ENCODE data around the gene JMJD6.
A peak's percentile ranks its signal among the peaks of the same experiment; 100 is the strongest.

JMJD6 gene

GRCh38 chr17:76732734-76733617, 6.6 kb upstream of the JMJD6 start:
- TF ChIP-seq NFIC (IDR thresholded peaks at IDR 0.05) = no peak
- no peak for TF ChIP-seq REST (IDR thresholded peaks at IDR 0.05; ENCODE audit: low read depth)
- TF ChIP-seq FOXM1 (IDR thresholded peaks at IDR 0.05; ENCODE audit: borderline replicate concordance, low read depth) = no peak
- no peak for TF ChIP-seq EP300 (IDR thresholded peaks at IDR 0.05; ENCODE audit: borderline replicate concordance)
- no peak for TF ChIP-seq MAX (IDR thresholded peaks at IDR 0.05)
- no peak for TF ChIP-seq TEAD4 (IDR thresholded peaks at IDR 0.05)
- TF ChIP-seq ZBTB7A (IDR thresholded peaks at IDR 0.05; ENCODE audit: low read depth) = no peak
- TF ChIP-seq TCF12 (IDR thresholded peaks at IDR 0.05; ENCODE audit: low read depth) = no peak
- TF ChIP-seq TAF1 (IDR thresholded peaks at IDR 0.05; ENCODE audit: low read depth) = no peak
- no peak for TF ChIP-seq CREB1 (IDR thresholded peaks at IDR 0.05; ENCODE audit: low read depth)
- TF ChIP-seq YY1 (IDR thresholded peaks at IDR 0.05; ENCODE audit: low read depth) = no peak
- TF ChIP-seq RAD21 (IDR thresholded peaks at IDR 0.05; ENCODE audit: low read depth) = no peak

- TF ChIP-seq MAX (IDR thresholded peaks at IDR 0.05) (no peak), TEAD4 (IDR thresholded peaks at IDR 0.05) (no peak), REST (IDR thresholded peaks at IDR 0.05; ENCODE audit: low read depth) (no peak), CREB1 (IDR thresholded peaks at IDR 0.05; ENCODE audit: low read depth) (no peak), NFIC (IDR thresholded peaks at IDR 0.05) (no peak), RAD21 (IDR thresholded peaks at IDR 0.05; ENCODE audit: low read depth) (no peak), TAF1 (IDR thresholded peaks at IDR 0.05; ENCODE audit: low read depth) (no peak), YY1 (IDR thresholded peaks at IDR 0.05; ENCODE audit: low read depth) (no peak), EGR1 (IDR thresholded peaks at IDR 0.05) (no peak), USF1 (IDR thresholded peaks at IDR 0.05) (no peak), EP300 (IDR thresholded peaks at IDR 0.05; ENCODE audit: borderline replicate concordance) (no peak), TCF12 (IDR thresholded peaks at IDR 0.05; ENCODE audit: low read depth) (no peak), CEBPB (IDR thresholded peaks at IDR 0.05) (no peak), FOXM1 (IDR thresholded peaks at IDR 0.05; ENCODE audit: borderline replicate concordance, low read depth) (no peak), ZBTB7A (IDR thresholded peaks at IDR 0.05; ENCODE audit: low read depth) (no peak)
These were observed 1.5 kb upstream of the JMJD6 start for GRCh38 chr17:76727745-76728456.

- TF ChIP-seq TAF1 (IDR thresholded peaks at IDR 0.05; ENCODE audit: low read depth) (peak; percentile 75), CREB1 (IDR thresholded peaks at IDR 0.05; ENCODE audit: low read depth) (no peak), FOXM1 (IDR thresholded peaks at IDR 0.05; ENCODE audit: borderline replicate concordance, low read depth) (no peak), NFIC (IDR thresholded peaks at IDR 0.05) (peak; percentile 62), TEAD4 (IDR thresholded peaks at IDR 0.05) (no peak), USF1 (IDR thresholded peaks at IDR 0.05) (peak; percentile 58), EP300 (IDR thresholded peaks at IDR 0.05; ENCODE audit: borderline replicate concordance) (no peak), YY1 (IDR thresholded peaks at IDR 0.05; ENCODE audit: low read depth) (no peak), MAX (IDR thresholded peaks at IDR 0.05) (peak; percentile 78), TCF12 (IDR thresholded peaks at IDR 0.05; ENCODE audit: low read depth) (no peak), ZBTB7A (IDR thresholded peaks at IDR 0.05; ENCODE audit: low read depth) (no peak; the same call in 1 of the 2 replicates), REST (IDR thresholded peaks at IDR 0.05; ENCODE audit: low read depth) (no peak), RAD21 (IDR thresholded peaks at IDR 0.05; ENCODE audit: low read depth) (peak; percentile 18; the same call in 1 of the 2 replicates), EGR1 (IDR thresholded peaks at IDR 0.05) (0 out of 2 replicates have a peak, but pooled peaks have one; percentile 29), CEBPB (IDR thresholded peaks at IDR 0.05) (no peak)
These were observed 641 bp upstream of the JMJD6 start, which contains the start of gene METTL23 for GRCh38 chr17:76726776-76727718. TSS of gene METTL23 (plus strand) at chr17:76726839. CDS start at chr17:76729711, 2,872 bp downstream.

All from Ishikawa (cell line).